GM19328 (cell line): ENCODE measurements around the gene GUCA1C.
A peak's percentile ranks its signal among the peaks of the same experiment; 100 is the strongest.

Experiments used
- ATAC-seq: cut with Tn5 transposase; IDR thresholded peaks from one replicate; pipeline ENCODE4 v1.9.1; 2021; ENCODE audit warnings: mild to moderate bottlenecking, moderate library complexity; ENCODE audit not compliant: unreplicated experiment

GUCA1C gene

DNA sequence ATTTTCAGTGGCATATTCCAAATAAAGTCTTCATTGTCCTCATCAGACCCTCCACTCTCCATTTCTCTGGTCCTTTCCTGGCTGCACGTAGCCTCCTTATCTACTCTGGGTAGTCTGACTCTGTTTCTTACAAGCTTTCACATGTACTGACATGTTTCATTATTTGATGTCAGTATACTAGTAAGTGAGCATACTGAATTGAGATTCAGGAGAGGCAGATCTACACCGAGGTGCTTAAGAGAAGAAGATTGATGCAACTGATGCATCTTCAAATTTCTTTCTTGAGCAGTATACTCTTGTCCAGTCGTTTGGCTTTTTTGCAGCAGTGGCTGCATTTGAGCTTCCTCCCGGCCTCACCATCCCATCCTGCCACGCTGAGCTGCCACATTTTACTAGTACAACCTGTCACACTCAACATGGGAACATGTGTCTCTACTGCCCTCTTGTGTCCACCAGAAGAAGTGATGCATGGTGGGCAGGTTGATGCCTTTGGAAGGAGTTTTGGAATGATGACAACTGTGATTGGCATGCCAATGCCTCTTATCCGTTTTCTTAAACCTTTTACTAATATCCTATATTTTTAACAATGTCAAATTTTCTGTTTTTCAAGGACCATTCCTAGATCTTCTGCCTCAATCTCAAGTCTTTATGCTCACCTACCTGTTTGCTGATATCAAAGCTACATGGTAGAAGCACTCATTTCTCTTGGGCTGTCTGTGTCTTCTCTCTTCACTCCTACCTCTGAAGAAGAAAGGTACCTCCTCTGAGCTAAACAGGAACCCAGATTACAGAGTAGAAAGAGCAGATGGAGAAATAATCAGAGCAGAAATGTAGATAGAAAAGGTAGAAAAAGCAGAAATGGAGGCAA lies 38.7 kb downstream of the GUCA1C start:
- ATAC-seq, result peak; percentile 94

- ATAC-seq, result no peak
These were observed 43.9 kb downstream of the GUCA1C start for GRCh38 chr3:108909799-108910198.

- ATAC-seq, result no peak
These were observed 46.5 kb downstream of the GUCA1C start for GRCh38 chr3:108907194-108907593.

GRCh38 chr3:108899530-108899929 lies 54.1 kb downstream of the GUCA1C start:
- ATAC-seq, result no peak

DNA sequence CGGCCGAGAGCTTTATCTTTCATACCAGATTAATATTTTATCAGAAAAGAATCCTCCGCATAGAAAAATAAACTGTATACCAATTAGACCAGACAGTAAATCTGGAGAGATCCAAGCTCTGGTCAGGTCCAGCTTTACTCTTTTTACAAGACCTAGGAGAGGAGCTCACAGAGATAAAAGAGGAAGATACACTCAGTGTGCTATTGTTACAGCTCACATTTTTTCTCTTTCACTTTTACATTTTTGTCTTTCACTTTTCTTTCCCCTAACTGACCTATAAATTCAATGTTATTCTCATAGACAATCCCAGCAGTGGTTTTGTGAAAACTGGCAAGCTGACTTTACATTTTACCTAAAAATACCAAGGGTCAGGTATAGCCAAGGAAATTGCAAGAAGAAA lies 55.8 kb downstream of the GUCA1C start:
- no peak for ATAC-seq

GRCh38 chr3:108894981-108895380 lies 58.7 kb downstream of the GUCA1C start:
- ATAC-seq, result no peak

GRCh38 chr3:108891833-108892232 lies 61.8 kb downstream of the GUCA1C start:
- ATAC-seq, result no peak

- ATAC-seq, result no peak
These were observed 65.9 kb downstream of the GUCA1C start for GRCh38 chr3:108887777-108888176.

- no peak for ATAC-seq
These were observed 66.6 kb downstream of the GUCA1C start for GRCh38 chr3:108887121-108887520.

DNA sequence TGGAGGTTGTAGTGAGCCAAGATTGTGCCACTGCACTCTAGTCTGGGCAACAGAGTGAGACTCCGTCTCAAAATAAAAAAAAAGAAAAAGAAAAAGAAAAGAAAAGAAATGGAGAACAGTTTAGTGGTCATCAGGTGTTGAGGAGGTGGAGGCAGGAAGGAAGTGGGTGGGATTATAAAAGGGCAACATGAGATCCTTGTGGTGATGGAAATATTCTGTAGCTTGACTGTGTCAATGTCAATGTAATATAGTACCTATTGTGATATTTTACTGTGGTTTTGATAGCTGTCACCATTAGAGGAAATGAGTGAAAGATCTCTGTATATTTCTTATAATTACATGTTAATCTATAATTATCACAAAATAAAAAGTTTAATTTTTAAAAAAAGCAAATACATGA lies 70.3 kb downstream of the GUCA1C start:
- ATAC-seq, result no peak

GRCh38 chr3:108882762-108883161 lies 70.9 kb downstream of the GUCA1C start:
- ATAC-seq, result no peak

GRCh38 chr3:108879915-108880314 lies 73.8 kb downstream of the GUCA1C start:
- no peak for ATAC-seq

DNA sequence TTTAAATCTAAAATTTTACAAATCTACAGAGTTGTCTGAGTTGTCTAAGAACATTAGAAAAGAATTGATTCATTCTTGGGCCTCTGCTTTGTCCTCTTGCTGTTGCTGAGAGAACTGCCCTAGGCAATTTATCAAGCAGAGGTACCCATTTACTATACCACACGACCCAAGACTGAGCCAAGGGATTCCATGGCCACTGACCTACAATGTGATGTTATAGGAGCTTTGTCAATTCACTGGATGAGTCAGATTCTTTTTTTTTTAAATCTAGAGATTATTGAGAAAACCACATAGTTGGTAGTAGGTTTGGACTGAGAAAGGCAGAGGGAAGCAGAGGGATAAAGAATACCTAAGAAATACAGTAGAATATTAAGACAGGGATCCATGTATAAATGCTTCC lies 75.8 kb downstream of the GUCA1C start:
- no peak for ATAC-seq

- no peak for ATAC-seq
These were observed 89.9 kb downstream of the GUCA1C start for GRCh38 chr3:108863799-108864135.

- no peak for ATAC-seq
These were observed 90.5 kb downstream of the GUCA1C start for GRCh38 chr3:108862865-108863798.

DNA sequence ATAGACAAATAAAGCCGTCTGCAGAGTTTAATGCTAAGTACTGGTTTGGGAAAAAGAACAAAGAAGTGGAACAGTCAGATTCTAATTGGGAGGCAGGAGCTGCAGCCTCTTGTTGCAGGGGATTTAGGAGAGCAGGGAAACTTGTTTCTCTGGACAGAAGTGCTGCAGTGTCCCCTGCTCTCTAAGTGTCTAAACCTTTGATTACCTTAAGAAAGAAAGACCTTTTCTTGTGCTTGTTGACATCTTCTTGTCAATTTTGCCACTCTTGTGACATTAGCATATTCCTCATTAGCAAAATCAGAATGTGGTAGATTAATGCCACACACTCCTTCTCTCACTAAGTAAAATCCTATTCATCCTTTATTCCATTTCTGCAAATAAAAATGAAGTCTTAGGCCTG lies 92.3 kb downstream of the GUCA1C start:
- ATAC-seq, result no peak
